ENCODE measurements around the gene ATXN2.
"Not testable (repeated sequence)": the region's sequence is repeated elsewhere in the genome, so short reads cannot be mapped to it uniquely, and the experiment has no call there.

Gene ATXN2

DNA sequence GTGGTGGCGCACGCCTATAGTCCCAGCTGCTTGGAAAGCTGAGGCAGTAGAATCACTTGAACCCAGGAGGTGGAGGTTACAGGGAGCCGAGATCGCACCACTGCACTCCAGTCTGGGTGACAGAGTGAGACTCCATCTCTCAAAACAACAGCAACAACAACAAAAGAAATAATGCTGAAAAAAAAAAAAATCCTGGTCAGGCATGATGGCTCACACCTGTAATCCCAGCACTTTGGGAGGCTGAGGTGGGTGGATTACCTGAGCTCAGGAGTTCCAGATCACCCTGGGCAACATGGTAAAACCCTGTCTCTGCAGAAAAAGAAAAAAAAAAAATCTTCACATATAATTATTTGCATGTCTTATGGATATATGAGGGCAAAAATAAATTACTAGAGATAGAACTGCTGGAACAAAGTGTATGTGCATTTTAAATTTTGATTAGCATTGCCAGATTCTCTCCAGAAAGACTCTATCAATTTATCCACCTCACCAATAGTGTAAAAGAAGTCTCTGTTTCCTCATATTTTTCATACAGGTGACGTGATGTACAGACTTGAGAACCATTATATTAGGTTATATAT lies 75.4 kb downstream of the ATXN2 start:
- no peaks in the 10 kb centered on the region for H3K9me3 Mint-ChIP-seq
- H3K36me3 Mint-ChIP-seq = peaks cover 19% of the 10 kb centered on the region
- H3K4me1 Mint-ChIP-seq = no peaks in the 10 kb centered on the region
- no peak overlapping the region for H3K27ac Mint-ChIP-seq
- CTCF ChIA-PET = interaction anchor here (0.7 to 1.1 kb wide), 2 partner anchors 127 to 1034 kb away, joined by 3 to 5 read pairs; no protein-coding TSS in a partner anchor
- DNase-seq = no peak
- no peaks in the 10 kb centered on the region for H3K27me3 Mint-ChIP-seq
- H3K4me3 Mint-ChIP-seq = no peak overlapping the region

DNA sequence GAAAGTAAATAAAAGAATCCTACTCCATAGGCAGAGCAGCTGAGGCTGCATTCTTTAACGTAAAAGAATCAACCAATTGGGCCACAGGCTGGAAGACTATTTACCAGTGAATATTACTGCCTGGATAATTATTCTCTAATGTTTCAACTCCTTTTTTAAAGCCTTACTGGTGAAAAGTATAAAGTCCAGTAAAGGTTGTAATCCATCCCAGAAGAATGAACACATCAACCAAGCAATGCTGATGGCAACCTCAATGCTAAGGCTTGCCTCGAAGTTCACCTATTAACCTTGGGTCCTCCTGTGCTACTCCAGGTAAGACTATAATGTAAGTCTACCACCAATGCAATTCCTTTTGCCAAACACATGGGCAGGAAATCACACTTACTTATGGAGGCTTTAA lies 77.3 kb downstream of the ATXN2 start:
- CTCF ChIA-PET = no interaction called here
- Mint-ChIP-seq H3K27ac (no peak overlapping the region), H3K27me3 (no peaks in the 10 kb centered on the region), H3K4me1 (no peaks in the 10 kb centered on the region), H3K9me3 (no peaks in the 10 kb centered on the region), H3K4me3 (no peak overlapping the region), H3K36me3 (peaks cover 17% of the 10 kb centered on the region)
- DNase-seq = no peak

DNA sequence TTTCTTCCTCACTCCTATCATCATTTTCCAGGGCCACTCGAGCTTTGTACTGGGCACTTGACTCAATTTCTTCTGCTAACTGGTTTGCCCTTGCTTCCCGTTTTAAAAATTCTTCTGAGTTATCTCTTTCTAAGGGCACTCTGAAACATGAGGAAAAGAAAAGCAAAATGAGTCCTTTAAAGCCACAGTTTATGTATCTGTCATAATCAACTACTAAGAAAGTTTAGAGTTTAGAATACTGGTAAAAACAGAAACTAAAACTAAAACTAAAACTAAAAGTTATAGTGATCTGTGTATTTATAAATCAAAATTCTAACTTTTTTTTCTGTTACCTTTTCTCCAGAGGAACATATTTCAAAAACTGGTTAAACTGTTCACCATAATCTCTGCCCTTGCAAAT lies 79.2 kb downstream of the ATXN2 start:
- H3K27ac Mint-ChIP-seq = no peak overlapping the region
- H3K4me3 Mint-ChIP-seq = no peak overlapping the region
- DNase-seq = no peak
- no peaks in the 10 kb centered on the region for H3K4me1 Mint-ChIP-seq
- H3K9me3 Mint-ChIP-seq = no peaks in the 10 kb centered on the region
- CTCF ChIA-PET = interaction anchor here (1.1 to 1.6 kb wide), 4 partner anchors 8 to 123 kb away, joined by 4 to 6 read pairs (median 6); no protein-coding TSS in a partner anchor
- peaks cover 14% of the 10 kb centered on the region for H3K36me3 Mint-ChIP-seq
- H3K27me3 Mint-ChIP-seq = no peaks in the 10 kb centered on the region

DNA sequence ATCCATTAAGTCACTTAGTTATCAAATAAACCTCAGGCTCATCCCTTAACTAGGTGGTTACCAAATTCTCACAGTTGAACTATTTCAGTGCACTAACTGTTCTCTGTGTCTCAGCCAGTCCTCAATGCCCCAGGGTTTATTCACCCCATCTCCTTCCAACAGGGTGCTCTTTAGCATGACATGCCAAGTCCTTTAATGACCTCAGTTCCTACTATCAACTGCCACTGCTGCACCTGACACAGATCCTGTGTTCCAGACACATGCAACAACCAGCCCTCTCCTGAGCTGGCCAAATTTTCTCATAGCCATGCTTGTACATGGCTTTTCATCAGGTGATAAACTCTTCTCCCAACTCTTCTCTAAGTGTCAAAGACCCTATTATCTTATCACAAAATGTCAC lies 80.0 kb downstream of the ATXN2 start:
- H3K9me3 Mint-ChIP-seq = no peaks in the 10 kb centered on the region
- CTCF ChIA-PET = interaction anchor here (1.1 to 1.6 kb wide), 4 partner anchors 9 to 122 kb away, joined by 4 to 6 read pairs (median 6); no protein-coding TSS in a partner anchor
- no peak overlapping the region for H3K27ac Mint-ChIP-seq
- DNase-seq = no peak
- H3K27me3 Mint-ChIP-seq = no peaks in the 10 kb centered on the region
- H3K4me3 Mint-ChIP-seq = no peak overlapping the region
- H3K4me1 Mint-ChIP-seq = no peaks in the 10 kb centered on the region
- peaks cover 11% of the 10 kb centered on the region for H3K36me3 Mint-ChIP-seq

DNA sequence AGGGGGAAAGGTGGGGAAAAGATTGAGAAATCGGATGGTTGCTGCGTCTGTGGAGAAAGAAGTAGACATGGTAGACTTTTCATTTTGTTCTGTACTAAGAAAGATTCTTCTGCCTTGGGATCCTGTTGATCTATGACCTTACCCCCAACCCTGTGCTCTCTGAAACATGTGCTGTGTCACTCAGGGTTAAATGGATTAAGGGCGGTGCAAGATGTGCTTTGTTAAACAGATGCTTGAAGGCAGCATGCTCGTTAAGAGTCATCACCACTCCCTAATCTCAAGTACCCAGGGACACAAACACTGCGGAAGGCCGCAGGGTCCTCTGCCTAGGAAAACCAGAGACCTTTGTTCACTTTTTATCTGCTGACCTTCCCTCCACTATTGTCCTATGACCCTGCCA lies 91.4 kb downstream of the ATXN2 start:
- CTCF ChIA-PET = interaction anchor here (1.0 to 1.2 kb wide), 2 partner anchors 26 to 56 kb away, joined by 4 to 5 read pairs; no protein-coding TSS in a partner anchor

GRCh38 chr12:111507258-111507657 lies 91.9 kb downstream of the ATXN2 start:
- H3K27me3 Mint-ChIP-seq, H3K9me3 Mint-ChIP-seq, H3K4me1 Mint-ChIP-seq, H3K4me3 Mint-ChIP-seq, H3K27ac Mint-ChIP-seq, DNase-seq, CTCF ChIA-PET: not testable (repeated sequence)
- peaks cover 33% of the 10 kb centered on the region for H3K36me3 Mint-ChIP-seq

More for the DNA sequence above, 91.4 kb downstream of the ATXN2 start:
- not testable (repeated sequence) for H3K9me3 Mint-ChIP-seq, DNase-seq, H3K4me1 Mint-ChIP-seq, H3K4me3 Mint-ChIP-seq, H3K27ac Mint-ChIP-seq, H3K27me3 Mint-ChIP-seq
- peaks cover 33% of the 10 kb centered on the region for H3K36me3 Mint-ChIP-seq

- peaks cover 10% of the 10 kb centered on the region for H3K4me1 Mint-ChIP-seq
- CTCF ChIA-PET = no interaction called here
Measured at GRCh38 chr12:111506260-111506659, 92.9 kb downstream of the ATXN2 start.

GRCh38 chr12:111505601-111506036 lies 93.5 kb downstream of the ATXN2 start:
- no peaks in the 10 kb centered on the region for H3K9me3 Mint-ChIP-seq
- CTCF ChIA-PET = interaction anchor here (0.8 kb wide), 1 partner anchor 53 kb away, joined by 9 read pairs; no protein-coding TSS in a partner anchor
- H3K4me1 Mint-ChIP-seq = peaks cover 10% of the 10 kb centered on the region
- no peak for DNase-seq
- H3K27ac Mint-ChIP-seq = no peak overlapping the region
- no peaks in the 10 kb centered on the region for H3K27me3 Mint-ChIP-seq
- H3K4me3 Mint-ChIP-seq = no peak overlapping the region
- peaks cover 25% of the 10 kb centered on the region for H3K36me3 Mint-ChIP-seq

More at GRCh38 chr12:111506260-111506659, 92.9 kb downstream of the ATXN2 start:
- no peaks in the 10 kb centered on the region for H3K9me3 Mint-ChIP-seq
- peaks cover 27% of the 10 kb centered on the region for H3K36me3 Mint-ChIP-seq
- H3K4me3 Mint-ChIP-seq = no peak overlapping the region
- no peak overlapping the region for H3K27ac Mint-ChIP-seq
- H3K27me3 Mint-ChIP-seq = no peaks in the 10 kb centered on the region
- no peak for DNase-seq

DNA sequence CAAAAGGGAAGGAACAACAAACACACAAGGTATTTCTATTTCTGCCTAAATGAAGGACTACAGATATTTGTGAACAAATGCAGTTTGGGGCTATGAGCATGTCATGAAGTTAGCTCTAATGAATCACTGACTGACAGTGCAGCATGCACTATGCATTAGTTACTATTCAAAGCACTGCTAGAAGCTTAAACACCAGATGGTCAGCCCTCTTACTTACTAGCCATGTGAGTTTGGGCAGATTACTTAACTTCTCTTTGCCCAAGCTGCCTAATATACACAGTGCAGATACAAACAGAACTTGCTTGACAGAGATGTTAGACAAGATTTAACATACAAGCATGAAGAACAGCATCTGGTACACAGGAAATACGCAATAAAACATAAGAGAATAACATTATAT lies 96.0 kb downstream of the ATXN2 start:
- no peak overlapping the region for H3K27ac Mint-ChIP-seq
- peaks cover 10% of the 10 kb centered on the region for H3K4me1 Mint-ChIP-seq
- no peaks in the 10 kb centered on the region for H3K27me3 Mint-ChIP-seq
- CTCF ChIA-PET = no interaction called here
- no peak for DNase-seq
- no peak overlapping the region for H3K4me3 Mint-ChIP-seq
- no peaks in the 10 kb centered on the region for H3K9me3 Mint-ChIP-seq
- peaks cover 22% of the 10 kb centered on the region for H3K36me3 Mint-ChIP-seq

GRCh38 chr12:111494676-111495075 lies 104.4 kb downstream of the ATXN2 start:
- H3K27ac Mint-ChIP-seq = no peak overlapping the region
- CTCF ChIA-PET = no interaction called here
- H3K4me3 Mint-ChIP-seq = no peak overlapping the region
- no peak for DNase-seq
- H3K36me3 Mint-ChIP-seq = peaks cover 19% of the 10 kb centered on the region
- no peaks in the 10 kb centered on the region for H3K4me1 Mint-ChIP-seq
- no peaks in the 10 kb centered on the region for H3K27me3 Mint-ChIP-seq
- no peaks in the 10 kb centered on the region for H3K9me3 Mint-ChIP-seq

DNA sequence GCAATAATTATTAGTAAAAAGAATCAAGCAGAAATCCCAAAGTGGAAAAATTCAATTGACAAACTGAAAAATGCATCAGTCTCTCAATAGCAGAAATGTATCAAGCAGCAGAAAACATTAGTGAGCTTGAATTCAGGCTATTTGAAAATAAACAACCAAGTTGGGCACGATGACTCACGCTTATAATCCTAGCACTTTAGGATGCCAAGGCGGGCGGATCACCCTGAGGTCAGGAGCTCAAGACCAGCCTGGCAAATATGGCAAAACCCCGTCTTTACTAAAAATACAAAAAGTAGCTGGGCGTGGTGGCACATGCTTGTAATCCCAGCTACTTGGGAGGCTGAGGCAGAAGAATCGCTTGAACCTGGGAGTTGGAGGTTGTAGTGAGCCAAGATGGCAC lies 106.1 kb downstream of the ATXN2 start:
- peaks cover 25% of the 10 kb centered on the region for H3K36me3 Mint-ChIP-seq
- H3K27ac Mint-ChIP-seq, H3K9me3 Mint-ChIP-seq, H3K4me1 Mint-ChIP-seq, H3K27me3 Mint-ChIP-seq, H3K4me3 Mint-ChIP-seq, DNase-seq, CTCF ChIA-PET: not testable (repeated sequence)

GRCh38 chr12:111488798-111489197 lies 110.3 kb downstream of the ATXN2 start:
- Mint-ChIP-seq H3K36me3 (peaks cover 30% of the 10 kb centered on the region), H3K9me3 (no peaks in the 10 kb centered on the region), H3K27ac (no peak overlapping the region), H3K27me3 (no peaks in the 10 kb centered on the region), H3K4me3 (no peak overlapping the region), H3K4me1 (no peaks in the 10 kb centered on the region)
- no peak for DNase-seq
- CTCF ChIA-PET = interaction anchor here (1.0 to 2.2 kb wide), 3 partner anchors 37 to 92 kb away, joined by 3 to 6 read pairs (median 6); no protein-coding TSS in a partner anchor

DNA sequence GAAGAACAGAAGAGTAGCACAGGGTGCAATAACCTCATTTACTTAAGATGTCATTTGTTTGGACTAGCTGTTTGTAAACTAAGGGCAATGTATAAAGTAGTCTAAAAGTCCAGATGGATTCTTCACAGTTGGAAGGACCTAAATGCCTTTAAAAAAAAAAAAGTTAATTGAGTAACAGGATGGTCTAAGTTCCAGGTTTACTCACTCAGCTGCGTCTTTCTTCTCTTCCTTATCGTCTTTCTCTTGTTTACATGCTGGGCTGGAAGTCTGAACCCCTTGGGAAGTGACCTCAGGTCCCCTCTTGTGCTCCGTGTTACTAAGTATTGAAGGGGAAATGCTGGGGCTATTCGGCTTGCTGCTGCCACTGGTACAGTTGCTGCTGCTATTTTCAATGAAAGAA lies 110.8 kb downstream of the ATXN2 start:
- CTCF ChIA-PET = interaction anchor here (1.0 kb wide), 2 partner anchors 37 to 91 kb away, joined by 3 to 4 read pairs; no protein-coding TSS in a partner anchor
- Mint-ChIP-seq H3K4me1 (no peaks in the 10 kb centered on the region), H3K27ac (no peak overlapping the region)

GRCh38 chr12:111482462-111482861 lies 116.7 kb downstream of the ATXN2 start:
- DNase-seq = no peak
- H3K4me3 Mint-ChIP-seq = no peak overlapping the region
- H3K27me3 Mint-ChIP-seq = no peaks in the 10 kb centered on the region
- no peaks in the 10 kb centered on the region for H3K9me3 Mint-ChIP-seq
- no peak overlapping the region for H3K27ac Mint-ChIP-seq
- peaks cover 30% of the 10 kb centered on the region for H3K36me3 Mint-ChIP-seq
- H3K4me1 Mint-ChIP-seq = no peaks in the 10 kb centered on the region
- CTCF ChIA-PET = interaction anchor here (0.6 to 2.8 kb wide), 6 partner anchors 11 to 86 kb away, joined by 3 to 8 read pairs (median 4); no protein-coding TSS in a partner anchor

More for the DNA sequence above, 110.8 kb downstream of the ATXN2 start:
- no peak for DNase-seq
- Mint-ChIP-seq H3K9me3 (no peaks in the 10 kb centered on the region), H3K4me3 (no peak overlapping the region), H3K36me3 (peaks cover 32% of the 10 kb centered on the region), H3K27me3 (no peaks in the 10 kb centered on the region)

DNA sequence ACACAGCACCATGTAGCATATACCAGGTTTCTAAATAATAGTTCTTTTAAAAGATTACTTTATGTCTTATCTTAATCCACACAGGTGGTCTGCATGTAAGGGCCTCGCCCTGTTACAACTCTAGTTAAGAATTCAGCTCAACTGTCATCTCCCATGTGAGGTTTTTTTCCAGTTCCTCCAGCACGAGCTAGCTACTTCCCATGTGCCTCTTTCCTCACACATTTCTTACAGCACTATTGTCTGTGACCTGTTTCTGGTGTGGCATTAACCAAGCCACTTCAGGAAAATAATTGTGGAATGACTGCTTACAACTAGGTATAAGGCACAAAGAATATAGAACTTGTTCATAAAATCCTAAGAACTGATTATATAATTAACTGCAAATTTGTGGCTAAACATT lies 127.9 kb downstream of the ATXN2 start:
- no peak overlapping the region for H3K27ac Mint-ChIP-seq
- H3K36me3 Mint-ChIP-seq = peaks cover 31% of the 10 kb centered on the region
- H3K4me1 Mint-ChIP-seq = peaks cover 2% of the 10 kb centered on the region
- H3K9me3 Mint-ChIP-seq = no peaks in the 10 kb centered on the region
- H3K27me3 Mint-ChIP-seq = no peaks in the 10 kb centered on the region
- DNase-seq = no peak
- H3K4me3 Mint-ChIP-seq = no peak overlapping the region
- CTCF ChIA-PET = interaction anchor here (1.0 to 1.7 kb wide), 2 partner anchors 12 to 76 kb away, joined by 3 to 5 read pairs; no protein-coding TSS in a partner anchor
